ENCODE measurements around the gene SAXO2. TPM values are rescaled to one million over a fixed set of nuclear protein-coding genes. Genes with fewer than 3 reads are reported as not detected.
"Not testable (repeated sequence)": the region's sequence is repeated elsewhere in the genome, so short reads cannot be mapped to it uniquely, and the experiment has no call there.

SAXO2 gene
- total RNA-seq, 4 donors from 2014 or later = 2.0 to 2.2 TPM; not detected in 2

DNA sequence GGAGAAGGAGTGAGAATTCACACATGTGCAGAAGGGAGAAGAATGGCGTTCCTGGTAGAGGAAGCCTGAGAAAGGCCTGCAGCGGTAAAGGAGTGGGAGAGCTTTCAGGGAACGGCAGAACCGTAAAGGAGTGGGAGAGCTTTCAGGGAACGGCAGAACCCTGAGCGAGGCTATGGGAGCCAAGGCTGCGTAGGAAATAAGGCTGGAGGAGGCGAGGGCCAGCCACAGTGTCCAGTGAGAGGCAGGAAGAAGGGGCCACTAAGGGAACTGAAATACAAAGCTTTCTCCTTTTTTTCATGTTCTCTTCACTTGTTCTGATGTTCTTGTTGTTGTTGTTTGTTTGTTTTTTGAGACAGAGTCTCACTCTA, 45.1 kb downstream of the SAXO2 start:
- H3K27me3 ChIP-seq = no peaks in the 10 kb centered on the region
- in situ Hi-C loops (cut with MboI; ENCODE audit: low sequenced_read_pairs in 4 of 4) = no loop called here
- no peak for ATAC-seq
- no peak overlapping the region for H3K27ac ChIP-seq
- DNase-seq = no peak
- intact Hi-C loops (cut with DNase I; ENCODE audit: low total_unique reads) = no loop called here
- TF ChIP-seq, protein P1, sequence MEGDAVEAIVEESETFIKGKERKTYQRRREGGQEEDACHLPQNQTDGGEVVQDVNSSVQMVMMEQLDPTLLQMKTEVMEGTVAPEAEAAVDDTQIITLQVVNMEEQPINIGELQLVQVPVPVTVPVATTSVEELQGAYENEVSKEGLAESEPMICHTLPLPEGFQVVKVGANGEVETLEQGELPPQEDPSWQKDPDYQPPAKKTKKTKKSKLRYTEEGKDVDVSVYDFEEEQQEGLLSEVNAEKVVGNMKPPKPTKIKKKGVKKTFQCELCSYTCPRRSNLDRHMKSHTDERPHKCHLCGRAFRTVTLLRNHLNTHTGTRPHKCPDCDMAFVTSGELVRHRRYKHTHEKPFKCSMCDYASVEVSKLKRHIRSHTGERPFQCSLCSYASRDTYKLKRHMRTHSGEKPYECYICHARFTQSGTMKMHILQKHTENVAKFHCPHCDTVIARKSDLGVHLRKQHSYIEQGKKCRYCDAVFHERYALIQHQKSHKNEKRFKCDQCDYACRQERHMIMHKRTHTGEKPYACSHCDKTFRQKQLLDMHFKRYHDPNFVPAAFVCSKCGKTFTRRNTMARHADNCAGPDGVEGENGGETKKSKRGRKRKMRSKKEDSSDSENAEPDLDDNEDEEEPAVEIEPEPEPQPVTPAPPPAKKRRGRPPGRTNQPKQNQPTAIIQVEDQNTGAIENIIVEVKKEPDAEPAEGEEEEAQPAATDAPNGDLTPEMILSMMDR (IDR thresholded peaks at IDR 0.05 in 4 of 5, conservative IDR thresholded peaks at IDR 0.05 in 1 of 5) = no peak
- TF ChIP-seq POLR2A (IDR thresholded peaks at IDR 0.05) = no peak
- no peaks in the 10 kb centered on the region for H3K4me1 ChIP-seq
- H3K4me3 ChIP-seq = no peak overlapping the region
- H3K36me3 ChIP-seq = no peaks in the 10 kb centered on the region
- H3K9me3 ChIP-seq = no peaks in the 10 kb centered on the region

DNA sequence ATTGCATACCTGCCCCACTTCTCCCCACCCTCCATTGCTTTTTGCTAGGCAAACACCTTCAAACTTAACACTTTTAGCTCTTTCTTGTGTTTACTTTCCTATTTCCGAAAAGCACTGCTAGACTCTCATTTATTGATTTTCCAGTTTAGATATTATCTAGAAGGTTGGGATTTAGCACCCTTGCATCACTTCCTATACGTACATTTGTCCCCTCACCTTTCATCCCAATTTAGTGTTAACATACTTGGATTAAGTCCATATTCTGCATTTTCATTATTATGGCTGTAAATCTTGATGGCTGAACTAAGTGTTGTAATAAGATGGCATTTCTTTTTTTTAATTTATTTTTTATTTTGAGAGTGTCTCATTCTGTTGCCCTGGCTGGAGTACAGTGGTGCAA, 47.2 kb downstream of the SAXO2 start:
- DNase-seq (no peak), ATAC-seq (no peak)
- Histone ChIP-seq H3K9me3 (no peaks in the 10 kb centered on the region), H3K36me3 (no peaks in the 10 kb centered on the region), H3K4me1 (no peaks in the 10 kb centered on the region), H3K27me3 (no peaks in the 10 kb centered on the region), H3K4me3 (no peak overlapping the region), H3K27ac (no peak overlapping the region)
- in situ Hi-C loops (cut with MboI; ENCODE audit: low sequenced_read_pairs in 4 of 4) (no loop called here), intact Hi-C loops (cut with DNase I; ENCODE audit: low total_unique reads) (no loop called here)
- TF ChIP-seq POLR2A (IDR thresholded peaks at IDR 0.05) = no peak
- TF ChIP-seq, protein P1 (IDR thresholded peaks at IDR 0.05 in 4 of 5, conservative IDR thresholded peaks at IDR 0.05 in 1 of 5) = no peak

DNA sequence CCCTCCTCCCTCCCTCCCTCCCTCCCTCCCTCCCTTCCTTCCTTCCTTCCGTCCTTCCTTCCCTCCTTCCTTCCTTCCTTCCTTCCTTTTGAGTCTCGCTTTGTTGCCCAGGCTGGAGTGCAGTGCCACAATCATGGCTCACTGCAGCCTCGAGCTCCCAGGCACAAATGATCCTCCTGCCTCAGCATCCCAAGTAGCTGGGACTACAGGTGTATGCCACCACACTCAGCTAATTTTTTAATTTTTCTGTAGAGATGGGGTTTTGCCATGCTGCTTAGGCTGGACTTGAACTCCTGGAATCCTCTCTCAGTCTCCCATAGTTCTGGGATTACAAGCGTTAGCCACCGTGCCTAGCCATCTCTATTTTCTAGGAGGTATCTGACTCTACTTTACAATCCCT, 48.7 kb downstream of the SAXO2 start:
- H3K27me3 ChIP-seq; H3K36me3 ChIP-seq; H3K27ac ChIP-seq; H3K4me1 ChIP-seq; ATAC-seq; intact Hi-C loops (cut with DNase I; ENCODE audit: low total_unique reads); in situ Hi-C loops (cut with MboI; ENCODE audit: low sequenced_read_pairs in 4 of 4); DNase-seq; H3K9me3 ChIP-seq; H3K4me3 ChIP-seq: not testable (repeated sequence)

DNA sequence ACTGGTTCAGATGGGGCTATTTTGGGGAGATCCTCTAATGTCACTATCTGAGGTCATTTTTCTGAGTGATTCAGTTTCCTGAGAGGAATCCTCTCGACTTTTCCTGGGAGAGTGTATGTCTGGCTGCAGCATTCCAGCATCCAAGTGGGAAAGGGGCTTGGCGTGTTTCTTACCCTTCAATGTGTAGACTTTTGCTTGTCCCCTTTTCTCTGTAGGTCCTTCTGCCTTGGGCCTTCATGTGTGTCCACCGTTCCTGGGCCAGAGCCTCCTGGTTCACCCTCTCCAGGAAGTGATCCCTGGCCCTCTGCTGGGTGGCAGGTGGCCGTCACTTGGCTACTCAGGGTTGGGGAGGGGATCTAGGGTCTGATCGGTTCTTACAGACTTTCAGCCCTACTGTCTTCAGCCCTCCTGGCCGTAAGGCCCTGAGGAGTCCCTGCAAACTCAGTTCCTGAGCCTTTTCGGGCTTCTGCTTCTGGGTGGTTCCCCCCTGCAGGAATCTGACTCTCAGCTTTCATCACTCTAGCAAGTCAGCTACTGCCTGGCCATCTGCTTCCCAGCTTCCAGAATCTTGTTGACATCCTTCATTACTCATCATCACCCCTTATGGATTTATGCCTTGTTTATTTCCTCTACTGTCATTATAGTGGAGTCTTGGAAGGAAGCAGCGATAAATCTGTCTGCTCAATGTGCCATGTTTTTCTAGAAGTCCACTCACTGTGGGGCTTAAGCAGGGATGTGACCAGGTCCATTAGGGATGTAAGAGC, 50.1 kb downstream of the SAXO2 start:
- no peaks in the 10 kb centered on the region for H3K4me1 ChIP-seq
- H3K9me3 ChIP-seq = no peaks in the 10 kb centered on the region
- TF ChIP-seq, protein P1 (IDR thresholded peaks at IDR 0.05 in 4 of 5, conservative IDR thresholded peaks at IDR 0.05 in 1 of 5) = no peak
- no peak for TF ChIP-seq POLR2A (IDR thresholded peaks at IDR 0.05)
- ATAC-seq (no peak), DNase-seq (no peak)
- intact Hi-C loops (cut with DNase I; ENCODE audit: low total_unique reads) (no loop called here), in situ Hi-C loops (cut with MboI; ENCODE audit: low sequenced_read_pairs in 4 of 4) (no loop called here)
- no peaks in the 10 kb centered on the region for H3K27me3 ChIP-seq
- no peak overlapping the region for H3K27ac ChIP-seq
- no peak overlapping the region for H3K4me3 ChIP-seq
- no peaks in the 10 kb centered on the region for H3K36me3 ChIP-seq

DNA sequence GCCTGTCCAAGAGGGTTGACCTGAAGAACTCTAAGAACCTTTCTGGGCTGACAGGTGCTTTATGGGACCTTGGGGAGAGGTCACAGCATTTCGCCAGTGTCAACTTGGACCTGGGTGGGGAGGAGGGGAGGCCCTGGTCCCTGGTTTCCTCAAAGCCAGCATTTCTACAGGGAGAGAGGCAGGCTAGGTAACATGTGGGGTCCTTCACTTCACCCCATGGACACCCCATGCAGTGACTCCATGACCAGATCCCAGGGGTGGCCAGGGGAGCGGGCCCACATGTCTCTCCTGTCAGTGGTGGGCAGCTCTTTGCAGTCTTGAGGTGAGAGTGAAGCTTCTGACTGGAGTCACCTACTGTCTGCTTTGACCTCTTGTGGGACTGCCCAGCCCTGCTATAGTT, 50.8 kb downstream of the SAXO2 start:
- TF ChIP-seq, protein P1 (IDR thresholded peaks at IDR 0.05 in 4 of 5, conservative IDR thresholded peaks at IDR 0.05 in 1 of 5) = no peak
- no peak for TF ChIP-seq POLR2A (IDR thresholded peaks at IDR 0.05)
- Histone ChIP-seq H3K27ac (no peak overlapping the region), H3K27me3 (no peaks in the 10 kb centered on the region), H3K9me3 (no peaks in the 10 kb centered on the region), H3K36me3 (no peaks in the 10 kb centered on the region), H3K4me1 (no peaks in the 10 kb centered on the region), H3K4me3 (no peak overlapping the region)
- in situ Hi-C loops (cut with MboI; ENCODE audit: low sequenced_read_pairs in 4 of 4) (no loop called here), intact Hi-C loops (cut with DNase I; ENCODE audit: low total_unique reads) (no loop called here)
- ATAC-seq (no peak), DNase-seq (no peak)

DNA sequence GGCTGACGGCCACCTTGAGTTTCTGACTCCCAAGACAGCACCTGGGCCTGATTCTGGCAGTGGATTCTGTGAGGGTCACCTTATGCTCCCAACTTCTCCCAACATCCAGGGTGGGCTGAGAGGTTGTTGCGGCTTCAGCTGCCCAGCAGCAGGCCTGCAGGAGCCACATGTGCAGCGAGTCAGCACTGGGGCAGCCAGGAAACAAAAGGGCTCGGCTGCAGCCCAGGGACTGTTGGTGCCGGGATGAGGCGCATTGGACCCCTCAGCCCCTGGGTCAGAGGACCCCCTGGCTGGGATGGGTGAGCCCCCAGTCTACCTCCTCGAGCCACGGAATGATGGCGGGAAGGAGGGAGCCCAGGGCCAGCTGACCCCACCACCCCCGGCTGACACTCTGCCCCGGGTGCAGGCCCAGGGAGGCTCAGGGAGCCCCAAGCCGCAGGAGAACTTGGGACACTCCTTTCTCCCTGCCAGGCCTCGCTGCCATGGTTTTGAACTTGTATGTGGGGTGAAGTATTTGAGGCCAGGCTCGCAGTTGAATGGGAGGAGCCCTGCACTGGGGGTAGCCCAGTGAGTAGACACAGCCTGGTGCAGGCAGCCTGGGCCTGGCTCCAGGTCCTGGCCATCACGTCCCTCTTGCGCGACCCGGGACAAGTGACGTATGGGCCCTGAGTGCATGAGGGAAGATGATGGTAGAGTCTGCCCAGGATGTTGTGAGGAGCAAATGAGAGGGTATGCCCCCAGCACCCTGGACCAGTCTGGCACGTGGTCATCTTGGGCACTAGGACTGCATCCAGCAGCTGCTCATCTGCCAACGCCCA, 51.5 kb downstream of the SAXO2 start:
- H3K36me3 ChIP-seq; in situ Hi-C loops (cut with MboI; ENCODE audit: low sequenced_read_pairs in 4 of 4); H3K4me1 ChIP-seq; H3K9me3 ChIP-seq; ATAC-seq; H3K4me3 ChIP-seq; intact Hi-C loops (cut with DNase I; ENCODE audit: low total_unique reads); H3K27ac ChIP-seq; H3K27me3 ChIP-seq; DNase-seq: not testable (repeated sequence)
